NT2/D1 (cell line): ENCODE results near the gene ROCK1.
"Not testable (repeated sequence)": the region's sequence is repeated elsewhere in the genome, so short reads cannot be mapped to it uniquely, and the experiment has no call there.

Experiments
- DNase-seq: peaks from one replicate; pipeline ENCODE4 v3.0.0-alpha.2; 2011; ENCODE audit warnings: low read depth, low spot score
- H3K27me3 ChIP-seq: 2 replicates; pipeline ENCODE4 v1.6.0; 2011; ENCODE audit warnings: mild to moderate bottlenecking; ENCODE audit not compliant: insufficient read length, insufficient read depth
- H3K36me3 ChIP-seq: 2 replicates; pipeline ENCODE4 v1.6.1; 2011; ENCODE audit warnings: mild to moderate bottlenecking, low read length, mixed read lengths; ENCODE audit not compliant: insufficient read depth, insufficient read length
- H3K4me1 ChIP-seq: 2 replicates; pipeline ENCODE4 v1.5.1; 2011; ENCODE audit not compliant: insufficient read depth, insufficient read length
- H3K4me3 ChIP-seq: 2 replicates; pipeline ENCODE4 v1.5.1; 2011; ENCODE audit warnings: low read depth; ENCODE audit not compliant: insufficient read length
- H3K9ac ChIP-seq: 2 replicates; pipeline ENCODE4 v1.6.0; 2011; ENCODE audit warnings: low read depth; ENCODE audit not compliant: insufficient read length
- H3K9me3 ChIP-seq: 2 replicates; pipeline ENCODE4 v1.5.1; 2011; ENCODE audit warnings: mild to moderate bottlenecking, low read length; ENCODE audit not compliant: insufficient read depth
- SUZ12 ChIP-seq: IDR thresholded peaks from 2 replicates; pipeline ENCODE4 v1.6.1; 2011; ENCODE audit not compliant: insufficient read length, insufficient read depth; ENCODE audit errors: extremely low read depth
- YY1 ChIP-seq: IDR thresholded peaks from 2 replicates; pipeline ENCODE4 v1.6.1; 2011; ENCODE audit not compliant: insufficient read length, insufficient read depth
- ZNF274 ChIP-seq: IDR thresholded peaks from 2 replicates; pipeline ENCODE4 v1.6.1; 2011; ENCODE audit warnings: mild to moderate bottlenecking, low read depth, low read length

The ROCK1 gene

GRCh38 chr18:21111346-21112139 lies at the start of gene ROCK1:
TSS of gene ROCK1 (minus strand) at chr18:21111813. CDS start at chr18:21110910, 903 bp downstream.
- Histone ChIP-seq H3K9me3 (no peaks in the 10 kb centered on the region), H3K4me3 (peak within 1 kb of the TSS; percentile 89), H3K36me3 (no peaks in the 10 kb centered on the region), H3K4me1 (no peaks in the 10 kb centered on the region), H3K9ac (peak within 1 kb of the TSS; percentile 92), H3K27me3 (peaks cover 12% of the 10 kb centered on the region)
- DNase-seq = peak; percentile 83
- TF ChIP-seq ZNF274 (no peak), YY1 (no peak), SUZ12 (no peak)

- H3K4me3 ChIP-seq = no peak overlapping the region
- no peak overlapping the region for H3K9ac ChIP-seq
- DNase-seq = no peak
- no peaks in the 10 kb centered on the region for H3K4me1 ChIP-seq
- no peaks in the 10 kb centered on the region for H3K9me3 ChIP-seq
- H3K27me3 ChIP-seq = no peaks in the 10 kb centered on the region
- no peaks in the 10 kb centered on the region for H3K36me3 ChIP-seq
- TF ChIP-seq ZNF274 (no peak), SUZ12 (no peak), YY1 (no peak)
These were observed 43.8 kb upstream of the ROCK1 start for GRCh38 chr18:21155443-21155842.

GRCh38 chr18:21146016-21146415 lies 34.4 kb upstream of the ROCK1 start:
- no peak overlapping the region for H3K4me3 ChIP-seq
- H3K27me3 ChIP-seq = no peaks in the 10 kb centered on the region
- no peak overlapping the region for H3K9ac ChIP-seq
- no peaks in the 10 kb centered on the region for H3K9me3 ChIP-seq
- H3K4me1 ChIP-seq = no peaks in the 10 kb centered on the region
- TF ChIP-seq YY1 (no peak), ZNF274 (no peak), SUZ12 (no peak)
- no peaks in the 10 kb centered on the region for H3K36me3 ChIP-seq
- no peak for DNase-seq

GRCh38 chr18:21145371-21145770 lies 33.8 kb upstream of the ROCK1 start:
- H3K27me3 ChIP-seq = no peaks in the 10 kb centered on the region
- no peaks in the 10 kb centered on the region for H3K9me3 ChIP-seq
- no peaks in the 10 kb centered on the region for H3K36me3 ChIP-seq
- no peak for DNase-seq
- TF ChIP-seq SUZ12 (no peak), ZNF274 (no peak), YY1 (no peak)
- H3K9ac ChIP-seq = no peak overlapping the region
- no peak overlapping the region for H3K4me3 ChIP-seq
- no peaks in the 10 kb centered on the region for H3K4me1 ChIP-seq

GRCh38 chr18:21141668-21142422 lies 30.2 kb upstream of the ROCK1 start:
- Histone ChIP-seq H3K27me3 (no peaks in the 10 kb centered on the region), H3K9ac (no peak overlapping the region), H3K4me1 (no peaks in the 10 kb centered on the region), H3K9me3 (peaks cover 10% of the 10 kb centered on the region; the same call in 1 of the 2 replicates), H3K36me3 (no peaks in the 10 kb centered on the region), H3K4me3 (no peak overlapping the region)
- no peak for DNase-seq
- TF ChIP-seq YY1 = no peak
- no peak for TF ChIP-seq SUZ12
- no peak for TF ChIP-seq ZNF274

GRCh38 chr18:21137719-21138488 lies 26.3 kb upstream of the ROCK1 start:
- not testable (repeated sequence) for H3K4me3 ChIP-seq, H3K27me3 ChIP-seq, H3K4me1 ChIP-seq, DNase-seq, H3K36me3 ChIP-seq, H3K9ac ChIP-seq
- peaks cover 10% of the 10 kb centered on the region for H3K9me3 ChIP-seq

GRCh38 chr18:21134895-21135294 lies 23.3 kb upstream of the ROCK1 start:
- Histone ChIP-seq H3K27me3 (no peaks in the 10 kb centered on the region), H3K4me3 (no peak overlapping the region), H3K36me3 (no peaks in the 10 kb centered on the region), H3K9me3 (peaks cover 10% of the 10 kb centered on the region), H3K9ac (no peak overlapping the region), H3K4me1 (no peaks in the 10 kb centered on the region)
- TF ChIP-seq SUZ12 (no peak), YY1 (no peak), ZNF274 (no peak)
- no peak for DNase-seq
